Endothelial cell (in vitro differentiated cells): Measurements from ENCODE around the gene SLC6A18. TPM values are rescaled to one million over a fixed set of nuclear protein-coding genes. Genes with fewer than 3 reads are reported as not detected.

ENCODE experiments used
- DNase-seq: peaks from one replicate; pipeline ENCODE4 v3.0.0; 2021; ENCODE audit warnings: low spot score
- H3K27ac Mint-ChIP-seq: one replicate; pipeline ENCODE4 v1.8.0; 2021; ENCODE audit warnings: mixed read lengths, inconsistent platforms; ENCODE audit not compliant: unreplicated experiment
- H3K27me3 Mint-ChIP-seq: one replicate; pipeline ENCODE4 v1.8.0; 2021; ENCODE audit warnings: mild to moderate bottlenecking, moderate library complexity, mixed read lengths, inconsistent platforms; ENCODE audit not compliant: unreplicated experiment
- H3K36me3 Mint-ChIP-seq: one replicate; pipeline ENCODE4 v1.8.0; 2021; ENCODE audit warnings: mild to moderate bottlenecking, low read depth, mixed read lengths, inconsistent platforms; ENCODE audit not compliant: unreplicated experiment
- H3K4me1 Mint-ChIP-seq: one replicate; pipeline ENCODE4 v1.8.0; 2021; ENCODE audit warnings: mild to moderate bottlenecking, mixed read lengths, inconsistent platforms; ENCODE audit not compliant: unreplicated experiment
- H3K4me3 Mint-ChIP-seq: one replicate; pipeline ENCODE4 v1.8.0; 2021; ENCODE audit warnings: mild to moderate bottlenecking, mixed read lengths, inconsistent platforms; ENCODE audit not compliant: unreplicated experiment
- H3K9me3 Mint-ChIP-seq: one replicate; pipeline ENCODE4 v1.8.0; 2021; ENCODE audit warnings: mixed read lengths, inconsistent platforms; ENCODE audit not compliant: unreplicated experiment
- total RNA-seq: library from RNA; stranded (reverse); fragmentation: NEBNext Ultra II Directional; extraction: Animal tissue kit (Norgen Biotek cat#: 25700); gene quantifications from one replicate; pipeline ENCODE4 v1.2.1, GENCODE V29; 2021; ENCODE audit not compliant: unreplicated experiment
- TF ChIP-seq, protein P1 (sequence below): fragments of 200-600 bp; sonication (generic); IDR thresholded peaks from one replicate; pipeline ENCODE4 v1.5.0; 2021; ENCODE audit warnings: antibody characterized with exemption; ENCODE audit not compliant: unreplicated experiment

The SLC6A18 gene
- total RNA-seq, 1 donor from 2014 or later, result not detected

DNA sequence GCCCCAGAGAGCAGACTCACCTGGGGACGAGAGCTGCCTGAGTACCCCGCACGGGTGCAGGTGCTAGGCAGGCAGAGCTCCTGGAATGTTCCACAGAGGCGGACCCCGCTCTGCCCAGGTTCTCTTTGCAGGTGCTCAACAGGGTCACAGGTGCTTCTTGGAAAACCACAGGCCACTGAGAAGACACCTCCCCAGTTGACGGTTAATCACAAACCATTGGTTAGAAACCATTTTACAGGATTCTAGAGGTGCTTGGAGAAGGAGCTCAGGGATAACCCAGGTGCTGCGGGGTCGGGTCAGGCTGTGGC is 41.1 kb upstream of the SLC6A18 start:
- Mint-ChIP-seq H3K36me3 (no peaks in the 10 kb centered on the region), H3K9me3 (no peaks in the 10 kb centered on the region), H3K27ac (no peak overlapping the region), H3K4me3 (no peak overlapping the region), H3K4me1 (no peaks in the 10 kb centered on the region), H3K27me3 (peaks cover 4% of the 10 kb centered on the region)
- no peak for DNase-seq
- TF ChIP-seq, protein P1, sequence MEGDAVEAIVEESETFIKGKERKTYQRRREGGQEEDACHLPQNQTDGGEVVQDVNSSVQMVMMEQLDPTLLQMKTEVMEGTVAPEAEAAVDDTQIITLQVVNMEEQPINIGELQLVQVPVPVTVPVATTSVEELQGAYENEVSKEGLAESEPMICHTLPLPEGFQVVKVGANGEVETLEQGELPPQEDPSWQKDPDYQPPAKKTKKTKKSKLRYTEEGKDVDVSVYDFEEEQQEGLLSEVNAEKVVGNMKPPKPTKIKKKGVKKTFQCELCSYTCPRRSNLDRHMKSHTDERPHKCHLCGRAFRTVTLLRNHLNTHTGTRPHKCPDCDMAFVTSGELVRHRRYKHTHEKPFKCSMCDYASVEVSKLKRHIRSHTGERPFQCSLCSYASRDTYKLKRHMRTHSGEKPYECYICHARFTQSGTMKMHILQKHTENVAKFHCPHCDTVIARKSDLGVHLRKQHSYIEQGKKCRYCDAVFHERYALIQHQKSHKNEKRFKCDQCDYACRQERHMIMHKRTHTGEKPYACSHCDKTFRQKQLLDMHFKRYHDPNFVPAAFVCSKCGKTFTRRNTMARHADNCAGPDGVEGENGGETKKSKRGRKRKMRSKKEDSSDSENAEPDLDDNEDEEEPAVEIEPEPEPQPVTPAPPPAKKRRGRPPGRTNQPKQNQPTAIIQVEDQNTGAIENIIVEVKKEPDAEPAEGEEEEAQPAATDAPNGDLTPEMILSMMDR, result no peak

DNA sequence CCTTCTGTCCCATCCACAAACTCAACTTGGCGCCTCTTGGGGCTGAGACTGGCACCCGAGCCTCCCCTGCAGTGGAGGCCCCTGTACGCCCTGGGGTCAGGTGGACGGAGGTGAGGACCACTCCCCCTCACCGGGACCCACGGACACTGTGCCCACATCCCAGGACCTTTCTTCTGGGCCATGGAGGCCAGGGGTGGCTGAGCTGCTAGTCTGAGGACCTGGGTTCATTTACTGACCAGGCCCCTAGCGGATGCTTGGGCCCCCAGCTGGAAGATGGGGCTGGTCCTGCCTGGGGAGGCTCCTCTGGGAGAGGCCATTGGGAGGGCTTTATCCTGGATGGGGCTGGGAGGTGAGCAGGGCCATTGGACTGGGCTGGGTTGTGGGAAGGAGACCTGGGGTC is 40.7 kb upstream of the SLC6A18 start:
- no peaks in the 10 kb centered on the region for H3K36me3 Mint-ChIP-seq
- no peak overlapping the region for H3K27ac Mint-ChIP-seq
- no peaks in the 10 kb centered on the region for H3K4me1 Mint-ChIP-seq
- no peaks in the 10 kb centered on the region for H3K9me3 Mint-ChIP-seq
- H3K4me3 Mint-ChIP-seq, result no peak overlapping the region
- peaks cover 4% of the 10 kb centered on the region for H3K27me3 Mint-ChIP-seq
- no peak for DNase-seq
- TF ChIP-seq, protein P1, result no peak

DNA sequence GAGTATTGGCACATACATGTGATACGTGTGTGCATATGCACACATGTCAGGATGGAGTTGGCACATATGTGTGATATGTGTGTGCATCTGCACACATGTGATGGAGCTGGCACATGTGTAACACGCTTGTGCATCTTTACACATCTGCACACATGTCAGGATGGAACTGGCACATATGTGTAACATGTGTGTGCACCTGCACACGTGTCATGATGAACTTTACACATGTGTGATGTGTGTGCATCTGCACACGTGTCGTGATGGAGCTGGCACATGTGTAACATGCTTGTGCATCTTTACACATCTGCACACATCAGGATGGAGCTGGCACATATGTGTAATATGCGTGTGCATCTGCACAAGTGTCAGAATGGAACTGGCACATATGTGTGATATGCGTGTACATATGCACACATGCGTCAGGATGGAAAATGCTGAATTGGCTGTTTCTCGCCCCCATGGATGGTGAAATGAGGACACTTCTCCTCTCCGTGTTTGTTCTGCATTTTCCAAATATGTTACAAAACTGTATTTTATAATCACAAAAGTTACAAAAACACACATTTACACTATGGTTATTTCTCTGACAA is 40.0 kb upstream of the SLC6A18 start:
- TF ChIP-seq, protein P1, result no peak
- Mint-ChIP-seq H3K4me3 (no peak overlapping the region), H3K27me3 (peaks cover 4% of the 10 kb centered on the region), H3K4me1 (no peaks in the 10 kb centered on the region), H3K9me3 (no peaks in the 10 kb centered on the region), H3K36me3 (no peaks in the 10 kb centered on the region), H3K27ac (no peak overlapping the region)
- no peak for DNase-seq

DNA sequence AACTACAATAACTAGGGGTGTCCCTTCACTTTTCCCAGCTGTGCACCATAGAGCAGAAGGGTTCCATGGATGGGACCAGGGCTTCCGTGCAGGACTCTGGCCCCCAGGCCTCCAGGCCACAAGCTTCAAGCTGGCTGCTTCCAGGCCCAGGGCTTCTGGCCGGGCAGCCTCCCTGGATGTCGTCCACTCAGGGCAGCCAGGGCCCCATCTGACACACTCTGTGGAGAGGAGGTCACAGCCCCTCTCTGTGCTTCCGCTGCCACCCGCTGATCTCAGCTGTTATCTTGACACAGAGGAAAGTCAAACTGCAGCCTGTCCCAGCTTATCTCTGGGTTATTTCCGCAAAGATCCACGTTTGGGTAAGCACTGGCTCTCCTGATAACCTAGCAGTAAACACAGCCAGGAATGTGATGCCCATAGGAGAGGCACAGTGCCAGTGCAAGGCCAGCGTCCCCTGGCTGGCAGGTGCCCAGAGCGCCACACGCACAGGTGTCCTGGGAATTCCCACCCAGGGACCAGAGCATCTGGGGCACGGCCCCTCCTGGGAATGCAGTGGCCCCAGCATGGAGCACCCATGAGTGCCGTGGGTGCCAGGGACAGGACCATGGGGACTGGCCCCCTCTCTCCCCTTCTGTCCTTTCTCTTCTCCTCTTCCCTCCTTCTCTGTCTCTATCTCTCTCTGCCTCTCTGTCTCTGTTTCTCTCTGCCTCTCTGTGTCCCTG is 39.4 kb upstream of the SLC6A18 start:
- TF ChIP-seq, protein P1, result no peak
- no peaks in the 10 kb centered on the region for H3K36me3 Mint-ChIP-seq
- H3K27me3 Mint-ChIP-seq, result peaks cover 4% of the 10 kb centered on the region
- no peaks in the 10 kb centered on the region for H3K9me3 Mint-ChIP-seq
- no peaks in the 10 kb centered on the region for H3K4me1 Mint-ChIP-seq
- no peak for DNase-seq
- no peak overlapping the region for H3K27ac Mint-ChIP-seq
- H3K4me3 Mint-ChIP-seq, result no peak overlapping the region
